Suppressor macrophage treated with lipopolysaccharide for 1 hour (primary cell): Measurements from ENCODE around the gene SFRP5.
A peak's percentile ranks its signal among the peaks of the same experiment; 100 is the strongest.

Experiments used
- DNase-seq, 3 donors: peaks; one replicate each; pipeline ENCODE4 v3.0.0-alpha.2; 2020 to 2022

Gene SFRP5

GRCh38 chr10:97734021-97734420 lies 37.8 kb downstream of the SFRP5 start:
- DNase-seq = no peak

GRCh38 chr10:97733256-97733655 lies 38.5 kb downstream of the SFRP5 start:
- peak in 1 of 3 donors; percentile 14 for DNase-seq

- no peak for DNase-seq
Observed at GRCh38 chr10:97732052-97732359, 39.8 kb downstream of the SFRP5 start.

- DNase-seq = peak; percentile 81 to 88 (median 87)
Observed at GRCh38 chr10:97731346-97732051, 40.3 kb downstream of the SFRP5 start.

GRCh38 chr10:97729014-97729413 lies 42.8 kb downstream of the SFRP5 start:
- peak in 1 of 3 donors; percentile 15 for DNase-seq

- DNase-seq = peak in 1 of 3 donors; percentile 17
Observed at GRCh38 chr10:97726636-97727178, 45.1 kb downstream of the SFRP5 start.

GRCh38 chr10:97724341-97724941 lies 47.4 kb downstream of the SFRP5 start:
- DNase-seq = peak; percentile 82 to 95 (median 91)

- DNase-seq = peak; percentile 42 to 60 (median 57)
Observed at GRCh38 chr10:97723001-97723400, 48.8 kb downstream of the SFRP5 start.

- DNase-seq = peak in 1 of 3 donors; percentile 14
Observed at GRCh38 chr10:97721871-97722780, 49.7 kb downstream of the SFRP5 start.

GRCh38 chr10:97719602-97720001 lies 52.2 kb downstream of the SFRP5 start:
- DNase-seq = peak in 1 of 3 donors; percentile 9

- peak in 1 of 3 donors; percentile 6 for DNase-seq
Observed at GRCh38 chr10:97718659-97719142, 53.1 kb downstream of the SFRP5 start.

- DNase-seq = peak; percentile 47 to 55 (median 47)
Observed at GRCh38 chr10:97718178-97718577, 53.6 kb downstream of the SFRP5 start.

GRCh38 chr10:97717627-97718026 lies 54.2 kb downstream of the SFRP5 start:
- no peak for DNase-seq
